NCI-H2029 (cell line): Measurements from ENCODE around the gene KRTAP5-6.
"Not testable (repeated sequence)": the region's sequence is repeated elsewhere in the genome, so short reads cannot be mapped to it uniquely, and the experiment has no call there.

ENCODE experiments used
- DNase-seq: peaks from one replicate; lab custom pipeline; 2025; lab: John Stamatoyannopoulos, UW

KRTAP5-6 gene

GRCh38 chr11:1661454-1662269 lies 35.3 kb upstream of the KRTAP5-6 start:
- not testable (repeated sequence) for DNase-seq

GRCh38 chr11:1662699-1663283 lies 34.2 kb upstream of the KRTAP5-6 start:
- not testable (repeated sequence) for DNase-seq

GRCh38 chr11:1665313-1665712 lies 31.7 kb upstream of the KRTAP5-6 start:
- no peak for DNase-seq

GRCh38 chr11:1667121-1667850 lies 29.7 kb upstream of the KRTAP5-6 start:
- no peak for DNase-seq

- DNase-seq = no peak
These were observed 29.1 kb upstream of the KRTAP5-6 start for GRCh38 chr11:1667906-1668305.

GRCh38 chr11:1668911-1669473 lies 28.0 kb upstream of the KRTAP5-6 start:
- DNase-seq = no peak

DNA sequence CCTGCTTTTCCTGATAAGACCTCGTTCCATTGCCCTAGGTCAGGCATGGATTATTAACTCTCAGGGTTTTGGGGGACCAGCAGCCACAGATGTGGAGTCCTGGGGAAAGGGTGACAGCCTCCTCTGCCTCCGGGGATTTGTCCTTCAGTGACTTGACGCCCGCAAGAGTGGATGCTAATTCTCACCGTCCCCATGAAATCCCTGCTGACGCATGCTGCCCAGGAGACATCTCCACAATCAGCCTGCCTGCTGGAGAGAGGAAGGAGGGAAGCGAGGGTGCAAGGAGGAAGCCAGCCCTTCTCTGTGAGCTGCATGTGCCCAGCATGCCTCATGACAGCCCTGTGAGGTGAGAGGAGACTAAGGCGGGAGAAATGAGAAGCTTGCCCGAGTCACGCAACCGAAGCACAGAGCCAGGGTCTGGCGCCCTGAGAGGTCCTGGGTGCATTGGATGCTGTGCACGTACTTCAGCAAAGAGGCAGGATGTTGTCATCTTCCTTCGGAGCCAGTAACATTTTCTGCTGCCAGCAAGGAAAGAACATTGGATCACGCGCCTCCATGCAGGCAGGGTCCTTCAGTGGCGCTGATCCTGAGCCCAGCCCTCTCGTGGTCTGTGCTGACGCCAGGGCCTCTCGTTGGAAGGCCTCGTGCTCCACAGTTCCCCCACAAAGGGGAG lies 27.3 kb upstream of the KRTAP5-6 start:
- no peak for DNase-seq

DNA sequence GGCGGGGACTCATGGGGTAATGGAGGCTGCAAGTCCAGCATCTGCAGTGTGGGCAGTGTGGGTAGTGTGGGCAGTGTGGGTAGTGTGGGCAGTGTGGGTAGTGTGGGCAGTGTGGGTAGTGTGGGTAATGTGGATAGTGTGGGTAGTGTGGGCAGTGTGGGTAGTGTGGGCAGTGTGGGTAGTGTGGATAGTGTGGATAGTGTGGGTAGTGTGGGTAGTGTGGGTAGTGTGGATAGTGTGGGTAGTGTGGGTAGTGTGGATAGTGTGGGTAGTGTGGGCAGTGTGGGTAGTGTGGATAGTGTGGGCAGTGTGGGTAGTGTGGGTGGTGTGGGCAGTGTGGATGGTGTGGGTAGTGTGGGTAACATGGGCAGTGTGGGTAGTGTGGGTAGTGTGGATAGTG lies 26.5 kb upstream of the KRTAP5-6 start:
- not testable (repeated sequence) for DNase-seq

DNA sequence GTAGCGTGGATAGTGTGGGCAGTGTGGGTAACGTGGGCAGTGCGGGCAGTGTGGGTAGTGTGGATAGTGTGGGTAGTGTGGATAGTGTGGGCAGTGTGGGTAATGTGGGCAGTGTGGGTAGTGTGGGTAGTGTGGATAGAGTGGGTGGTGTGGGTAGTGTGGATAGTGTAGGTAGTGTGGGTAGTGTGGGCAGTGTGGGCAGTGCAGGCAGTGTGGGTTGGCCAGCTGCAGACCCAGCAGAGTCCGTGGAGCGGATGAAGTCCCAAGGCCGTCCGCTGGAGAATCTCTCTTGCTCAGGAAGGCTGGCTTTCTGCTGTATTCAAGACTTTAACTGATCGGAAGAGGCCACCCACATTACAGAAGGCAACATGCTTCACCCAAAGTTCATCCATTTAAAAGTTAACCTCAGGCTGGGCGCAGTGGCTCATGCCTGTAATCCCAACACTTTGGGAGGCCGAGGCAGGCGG lies 26.1 kb upstream of the KRTAP5-6 start:
- no peak for DNase-seq

DNA sequence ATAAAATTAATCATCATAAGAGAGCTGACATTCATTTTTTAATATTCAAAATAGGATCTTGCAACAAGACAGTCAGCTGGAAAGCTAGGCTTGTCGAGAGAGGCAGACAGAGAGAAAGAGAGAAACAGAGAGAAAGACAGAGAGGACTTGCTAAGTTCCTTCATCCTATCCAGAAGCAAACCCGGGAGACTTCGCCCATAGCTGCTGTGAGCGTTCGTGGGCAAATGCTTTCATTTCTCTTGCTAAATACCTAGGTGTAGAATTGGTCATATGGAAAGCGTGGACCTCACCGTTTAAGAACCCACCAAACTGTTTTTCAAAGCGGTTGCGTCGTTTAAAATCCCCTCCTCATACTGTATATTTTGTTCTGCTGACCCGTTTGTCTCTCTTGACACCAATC lies 25.3 kb upstream of the KRTAP5-6 start:
- no peak for DNase-seq

- DNase-seq = no peak
These were observed 24.2 kb upstream of the KRTAP5-6 start for GRCh38 chr11:1672613-1673350.

DNA sequence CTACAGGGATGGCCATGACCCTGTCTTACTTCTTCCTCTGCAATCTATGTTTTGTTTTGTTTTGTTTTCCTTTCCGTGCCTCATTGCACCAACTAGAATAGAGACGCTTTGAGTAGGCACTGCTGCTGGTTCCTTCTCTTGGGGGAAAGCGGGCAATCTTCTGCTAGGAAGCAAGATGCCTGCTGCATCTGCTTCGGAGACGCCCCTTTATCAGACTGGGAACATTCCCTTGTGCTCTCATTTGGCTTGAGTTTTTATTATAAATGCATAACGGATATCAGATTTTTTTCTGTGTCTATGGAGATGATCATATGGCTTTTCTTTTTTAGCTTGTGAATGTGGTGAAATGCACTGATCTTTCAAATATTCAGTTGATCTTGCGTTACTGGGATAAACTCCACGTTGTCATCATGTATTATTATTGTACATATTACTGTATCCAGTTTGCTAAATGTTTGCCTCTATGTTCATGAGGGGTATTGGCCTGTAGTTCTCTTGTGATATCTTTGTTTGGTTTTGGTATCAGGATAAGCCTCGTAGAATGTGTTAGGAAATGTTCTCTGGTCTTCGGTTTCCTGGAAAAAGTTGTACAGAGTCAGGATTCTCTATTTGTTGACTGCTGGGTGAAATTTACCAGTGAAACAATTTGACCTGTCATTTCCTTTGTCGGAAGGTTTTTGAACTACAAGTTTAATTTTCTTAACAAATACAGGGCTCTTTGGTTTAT lies 23.4 kb upstream of the KRTAP5-6 start:
- DNase-seq = no peak

DNA sequence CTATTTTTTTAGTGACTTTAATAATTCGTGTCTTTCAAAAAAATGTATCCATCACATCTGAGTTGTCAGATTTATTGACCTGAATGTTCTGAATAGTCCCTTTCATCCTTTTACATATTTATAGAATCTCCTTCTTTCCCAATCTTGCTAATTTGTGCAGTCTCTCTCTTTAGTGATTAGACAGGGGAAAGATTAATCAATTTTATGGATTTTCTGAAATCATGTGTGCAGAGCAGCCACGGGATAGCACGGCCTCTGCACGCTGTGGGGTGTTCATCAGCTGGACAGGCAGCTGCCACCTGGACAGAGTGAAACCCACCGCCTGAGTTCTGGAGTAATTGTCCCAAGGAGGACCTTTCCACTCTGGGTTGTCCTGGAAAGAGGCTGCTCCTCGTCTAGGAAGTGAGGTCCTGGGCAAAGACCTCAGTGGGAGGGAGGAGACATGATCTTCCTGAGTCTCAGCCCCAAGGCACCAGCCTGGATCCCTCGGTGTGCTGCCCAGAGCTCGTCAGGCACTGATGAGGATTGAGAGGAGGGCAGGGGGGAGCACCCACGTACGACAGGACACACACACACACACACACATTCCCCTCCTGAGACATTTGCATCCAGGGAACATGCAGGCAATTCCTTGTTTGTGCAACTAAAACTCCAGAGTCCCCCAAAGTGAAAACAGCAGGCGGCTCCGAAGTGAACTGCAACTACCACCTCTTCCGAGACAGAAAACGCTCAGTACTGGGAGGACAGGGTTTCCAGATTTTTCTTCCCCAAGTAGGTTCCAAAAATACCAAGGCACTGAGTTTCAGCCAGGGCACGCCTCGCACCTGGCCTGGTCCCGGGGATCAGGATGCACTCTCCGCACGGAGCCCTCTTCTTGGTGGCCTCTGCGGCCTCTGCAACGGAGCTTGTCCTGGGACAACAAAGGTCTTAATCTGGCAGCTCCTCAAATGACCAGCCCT lies 22.5 kb upstream of the KRTAP5-6 start:
- DNase-seq = no peak

DNA sequence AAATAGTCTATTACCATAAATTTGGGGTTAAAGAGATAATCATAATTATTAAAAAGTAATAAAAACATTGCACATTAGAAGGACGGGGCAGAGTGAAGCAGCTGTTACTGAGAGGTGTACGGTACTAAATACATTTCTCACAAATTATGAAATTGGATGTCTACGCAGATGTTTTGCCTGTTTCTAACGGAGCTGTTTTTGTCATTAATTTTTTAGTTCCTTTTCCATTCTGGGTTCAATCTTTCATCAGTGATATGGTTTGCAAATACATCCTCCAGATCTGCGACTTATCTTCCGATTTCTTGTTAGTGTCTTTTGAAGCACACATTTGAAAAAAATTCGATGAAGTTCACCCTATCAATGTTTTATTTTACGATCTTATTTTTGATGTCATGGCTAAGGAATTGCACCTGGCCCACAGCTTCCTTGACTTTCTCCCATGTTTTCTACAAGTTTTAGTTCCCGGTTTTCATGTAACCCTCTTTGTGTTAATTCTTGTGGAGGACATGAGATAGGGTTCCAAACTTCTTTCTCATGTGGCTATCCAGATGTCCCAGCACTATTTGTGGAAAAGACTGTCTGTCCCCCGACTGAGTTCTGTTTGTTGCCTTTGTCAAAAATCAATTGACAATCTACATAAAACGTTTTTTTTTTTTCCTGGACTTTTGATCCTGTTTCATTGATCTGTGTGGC lies 21.3 kb upstream of the KRTAP5-6 start:
- DNase-seq = no peak

DNA sequence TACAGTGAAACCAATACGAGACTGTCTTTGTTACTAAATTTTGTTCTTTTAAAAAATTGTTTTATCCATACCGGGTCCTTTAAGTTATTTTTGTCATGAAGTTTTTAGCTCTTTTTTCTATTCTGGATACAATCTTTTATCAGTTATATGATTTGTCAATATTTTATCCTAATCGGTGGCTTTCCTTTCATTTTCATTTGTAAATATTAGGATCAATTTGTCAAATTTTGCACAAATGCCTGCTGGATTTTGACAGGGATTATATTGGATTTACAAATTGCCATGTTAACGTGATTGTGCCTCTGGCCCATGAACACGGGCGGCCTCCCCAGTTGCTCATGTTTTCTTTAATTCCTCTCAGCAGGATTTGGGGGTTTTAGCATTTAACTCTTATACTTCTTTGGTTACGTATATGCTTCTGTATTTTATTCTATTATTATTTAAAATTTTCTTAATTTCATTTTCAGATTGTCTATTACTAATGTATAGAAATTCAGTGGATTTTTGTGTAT lies 20.7 kb upstream of the KRTAP5-6 start:
- no peak for DNase-seq

DNA sequence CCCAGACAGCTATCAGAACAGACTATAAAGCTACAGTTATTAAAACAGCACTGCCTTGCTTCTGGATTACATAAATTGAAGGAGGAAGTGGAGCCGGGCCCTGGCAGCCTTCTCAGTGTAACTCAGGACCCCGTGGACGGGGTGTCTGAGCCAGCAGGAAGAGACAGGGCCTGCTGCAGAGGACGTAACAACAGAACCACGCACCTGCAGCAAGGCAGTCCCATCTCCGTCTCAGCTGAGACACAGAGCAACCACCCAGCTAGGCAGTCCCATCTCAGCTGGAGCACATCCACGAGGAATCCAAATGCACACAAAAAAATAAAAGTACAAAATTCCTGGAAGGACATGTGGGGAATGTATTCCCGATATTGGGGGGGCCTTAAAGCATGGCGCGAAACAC lies 17.1 kb upstream of the KRTAP5-6 start:
- no peak for DNase-seq

DNA sequence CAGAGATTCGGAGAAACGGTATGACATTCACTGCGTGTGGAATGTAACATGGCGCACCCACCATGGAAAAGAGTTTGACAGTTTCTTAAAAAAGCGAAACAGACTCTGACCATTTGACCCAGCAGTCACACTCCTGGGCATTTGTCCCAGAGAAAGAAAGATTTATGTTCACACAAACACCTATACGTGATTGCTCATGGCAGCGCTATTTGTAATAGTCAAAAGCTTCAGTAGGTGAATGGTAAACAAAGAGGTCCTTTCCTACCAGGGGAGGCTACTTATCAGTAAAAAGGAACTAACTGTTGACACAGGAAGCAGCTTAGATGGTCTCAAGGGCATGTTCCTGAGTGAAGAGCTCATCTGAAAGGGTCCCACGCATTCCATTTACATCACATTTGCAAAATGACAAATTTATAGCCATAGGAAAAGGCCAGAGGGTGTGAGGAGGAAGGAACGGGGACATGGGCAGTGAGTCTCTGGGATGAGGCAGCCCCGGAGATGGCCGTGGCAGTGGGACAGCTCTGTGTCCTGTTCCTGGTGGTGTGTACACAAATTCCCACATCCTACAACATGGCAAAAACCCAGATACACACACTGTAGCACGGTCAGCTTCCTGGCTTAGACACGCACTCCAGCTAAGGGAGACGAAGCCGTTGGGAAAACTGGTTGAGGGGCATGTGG lies 14.6 kb upstream of the KRTAP5-6 start:
- DNase-seq = no peak

- not testable (repeated sequence) for DNase-seq
These were observed 13.8 kb upstream of the KRTAP5-6 start for GRCh38 chr11:1683216-1683615.
